HG02571 (cell line): ENCODE results near the gene EPS8L2.

Experiments
- ATAC-seq: cut with Tn5 transposase; IDR thresholded peaks from one replicate; pipeline ENCODE4 v1.9.1; 2021; ENCODE audit warnings: mild to moderate bottlenecking, moderate library complexity; ENCODE audit not compliant: unreplicated experiment

Gene EPS8L2

DNA sequence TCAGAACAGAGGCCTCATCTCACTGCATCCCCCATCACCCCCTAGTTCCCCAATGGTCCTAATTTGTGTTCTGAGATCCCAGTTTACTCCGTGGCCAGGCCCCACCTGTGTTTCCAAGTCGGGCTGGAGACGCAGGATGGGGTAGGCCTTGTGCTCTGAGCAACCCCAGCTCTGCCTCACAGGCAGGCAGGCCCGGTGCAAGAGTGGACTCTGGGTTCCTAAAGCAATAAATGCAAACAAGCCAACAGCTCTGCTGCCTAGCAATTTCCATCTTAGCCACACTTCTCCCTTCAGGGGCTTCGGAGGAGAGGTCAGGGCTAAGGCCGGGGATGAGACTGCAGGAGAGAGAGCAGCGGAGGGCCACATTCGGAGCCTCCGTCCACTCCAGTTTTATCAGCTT is 2.5 kb upstream of the EPS8L2 start:
- no peak for ATAC-seq

DNA sequence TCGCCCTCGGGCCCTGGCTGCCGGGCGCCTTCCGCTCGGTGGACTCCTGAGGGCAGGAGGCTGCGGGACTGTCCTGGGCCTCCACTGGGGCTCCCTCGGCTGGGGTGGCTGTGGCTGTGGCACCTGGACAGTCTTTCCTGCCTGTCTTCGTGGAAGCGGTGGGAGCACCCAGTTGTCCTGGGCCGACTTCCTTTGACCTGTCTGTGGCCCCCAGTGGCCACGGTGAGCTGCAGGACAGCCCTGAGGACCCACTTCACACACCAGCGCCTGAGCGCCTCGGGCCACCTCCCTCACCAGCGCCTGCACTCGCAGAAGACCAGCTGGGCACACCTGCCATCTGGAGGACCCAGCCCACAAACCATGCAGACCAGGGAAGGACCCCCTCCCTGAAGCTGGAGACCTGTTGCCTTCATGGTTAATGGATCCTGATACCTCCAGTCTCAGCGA is 1.8 kb upstream of the EPS8L2 start:
- no peak for ATAC-seq

DNA sequence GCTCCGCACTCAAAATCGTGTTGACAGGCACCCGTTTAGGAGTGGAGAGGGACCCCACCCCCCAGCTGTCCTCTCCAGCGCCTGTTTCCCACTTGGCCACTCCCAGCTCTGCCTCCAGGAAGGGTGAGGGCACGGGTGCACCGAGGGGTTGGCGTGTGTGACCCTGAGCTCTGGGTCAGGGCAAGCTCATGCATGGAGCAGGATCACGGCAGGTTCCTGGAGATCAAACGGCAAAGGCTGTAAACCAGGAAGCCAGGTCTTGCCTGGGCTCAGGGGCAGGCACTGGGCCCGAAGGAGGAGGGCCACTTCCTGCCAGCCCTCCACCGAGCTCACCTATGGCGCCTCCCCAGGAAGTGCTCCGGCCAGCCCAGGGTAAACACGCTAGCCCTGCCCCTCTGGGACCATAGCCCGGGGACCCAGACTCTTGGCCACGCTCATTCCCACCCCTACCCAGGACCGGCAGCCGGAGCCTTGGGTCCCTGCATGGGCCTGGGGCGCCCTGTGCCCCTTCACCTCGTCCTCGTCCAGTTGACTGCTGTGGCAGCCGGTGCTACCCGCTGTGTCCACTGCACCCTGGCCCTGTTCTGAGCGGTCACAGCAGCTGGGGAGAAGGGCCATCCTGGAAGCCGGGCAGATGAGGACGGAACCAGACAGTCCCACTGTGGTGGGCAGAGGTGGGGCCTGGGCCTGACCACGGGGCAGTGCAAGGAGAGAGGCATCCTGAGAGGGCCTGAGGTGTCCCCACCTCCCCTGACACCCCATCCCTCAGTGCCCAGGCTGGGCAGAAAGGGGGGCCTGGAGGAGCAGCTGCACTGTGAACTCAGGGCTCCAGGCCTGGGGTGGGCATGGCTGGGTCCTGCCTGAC is 1.0 kb upstream of the EPS8L2 start:
- no peak for ATAC-seq

DNA sequence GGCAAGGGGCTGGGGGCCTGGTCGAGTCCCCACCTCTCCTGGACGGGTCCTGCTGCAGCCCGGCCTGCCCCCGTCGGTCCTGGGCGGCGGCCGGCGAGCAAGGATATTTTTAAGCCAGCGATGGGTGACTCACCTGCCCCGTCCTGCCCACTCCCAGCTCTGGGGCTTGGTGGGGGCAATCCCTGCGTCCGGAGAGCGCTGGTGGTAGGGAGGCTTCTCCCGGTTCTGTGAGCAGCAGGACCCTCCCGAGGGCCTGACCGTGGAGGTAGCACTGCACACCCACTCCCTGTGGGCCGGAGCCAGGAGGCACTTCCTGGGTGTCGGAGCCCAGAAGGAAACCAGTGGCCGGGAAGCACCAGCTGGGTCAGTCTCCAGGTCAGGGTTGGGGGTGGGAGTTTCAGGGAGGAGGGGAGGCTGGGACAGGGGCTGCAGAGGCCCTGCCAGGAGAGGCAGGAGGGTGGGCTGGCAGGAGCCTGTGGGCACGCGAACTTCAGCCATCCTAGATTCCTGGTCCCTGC is 467 bp downstream of the EPS8L2 start:
- ATAC-seq = no peak

DNA sequence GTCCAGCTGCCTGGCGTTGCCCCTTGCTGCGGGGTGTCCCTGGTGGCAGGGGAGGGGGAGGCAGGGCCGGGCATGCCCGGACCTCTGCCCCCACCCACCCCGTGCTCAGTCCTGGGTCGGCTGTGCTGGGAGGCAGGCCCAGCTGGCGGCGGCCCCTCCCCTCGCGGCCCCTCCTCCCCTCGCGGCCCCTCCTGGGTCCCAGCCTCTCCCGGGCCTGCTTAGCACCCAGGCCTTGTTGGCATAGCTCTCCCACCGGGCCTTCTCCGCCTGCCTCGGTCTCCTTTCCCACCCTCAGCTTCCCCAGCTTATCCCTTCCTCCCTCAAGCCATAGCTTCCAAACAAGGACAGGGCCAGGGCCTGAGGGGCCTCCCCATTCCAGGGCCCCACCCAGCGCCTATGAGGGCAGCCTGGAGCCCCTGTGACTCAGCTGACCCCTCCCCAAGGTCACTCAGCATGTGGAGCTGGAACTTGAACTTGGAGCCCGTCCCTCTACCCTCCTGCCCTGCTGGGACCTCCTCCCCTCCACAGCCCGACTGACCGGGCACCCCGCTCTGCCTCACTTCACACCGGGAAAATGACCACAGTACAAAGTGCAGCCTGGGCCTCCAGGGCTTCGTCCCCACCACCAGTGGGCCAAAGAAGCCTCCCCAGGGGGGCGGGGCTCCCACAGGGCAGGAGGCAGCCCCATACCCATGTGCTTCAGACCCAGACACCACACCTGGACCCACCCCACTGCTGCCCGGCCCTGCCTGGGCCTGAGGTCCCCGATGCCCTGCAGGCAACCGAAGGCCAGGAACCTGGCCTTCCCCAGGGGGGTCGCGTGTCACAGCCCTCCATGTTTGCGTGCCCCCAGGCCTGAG is 1.2 kb downstream of the EPS8L2 start:
- no peak for ATAC-seq

DNA sequence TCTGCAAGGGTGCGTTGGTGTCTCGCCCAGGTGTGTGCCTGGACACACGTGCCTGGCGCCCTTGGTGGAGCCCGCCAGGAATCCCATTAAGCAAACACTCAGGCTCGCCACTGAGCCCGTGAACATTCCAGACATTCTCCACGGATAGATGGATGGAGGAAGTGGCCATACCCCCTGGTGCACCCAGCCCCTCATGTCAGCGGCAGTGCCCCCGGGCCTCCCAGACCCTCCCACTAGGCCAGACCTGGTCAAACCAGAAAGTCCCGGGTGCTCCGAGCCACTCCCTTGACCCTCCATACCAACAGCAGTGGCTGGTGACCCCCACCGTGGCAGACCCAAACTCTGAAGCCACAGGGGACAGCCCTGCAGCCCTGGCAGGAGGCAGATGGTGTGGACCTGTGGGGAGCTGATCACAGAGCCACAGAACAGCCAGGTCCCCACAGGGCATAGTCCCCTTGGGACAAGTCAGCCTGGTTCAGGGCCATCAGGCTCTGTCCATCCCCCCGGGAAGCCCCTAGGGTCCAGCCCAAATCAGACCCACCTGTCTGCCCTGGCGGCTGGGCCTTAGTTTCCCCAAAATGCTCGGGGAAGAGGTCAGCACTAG is 1.9 kb downstream of the EPS8L2 start:
- ATAC-seq = no peak

DNA sequence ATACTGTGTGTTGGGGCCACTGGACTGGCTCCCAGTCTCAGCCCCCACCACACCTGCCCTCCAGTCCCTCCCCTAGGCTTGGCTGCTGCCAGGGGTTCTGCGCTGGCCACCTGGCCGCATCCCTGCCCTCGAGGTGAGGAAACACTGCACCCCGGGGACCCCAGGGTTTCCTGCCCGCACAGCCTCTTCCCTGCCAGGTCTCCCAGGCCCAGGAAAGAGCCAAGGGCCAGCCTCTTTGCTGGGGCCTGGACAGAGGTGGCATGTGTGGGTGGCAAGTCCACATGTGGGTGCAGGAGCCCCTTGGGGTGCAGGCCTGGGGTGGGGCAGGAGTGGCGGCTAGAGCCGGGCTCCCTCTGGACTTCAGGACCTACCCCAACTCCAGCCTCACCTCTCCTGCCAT is 2.5 kb downstream of the EPS8L2 start:
- no peak for ATAC-seq

DNA sequence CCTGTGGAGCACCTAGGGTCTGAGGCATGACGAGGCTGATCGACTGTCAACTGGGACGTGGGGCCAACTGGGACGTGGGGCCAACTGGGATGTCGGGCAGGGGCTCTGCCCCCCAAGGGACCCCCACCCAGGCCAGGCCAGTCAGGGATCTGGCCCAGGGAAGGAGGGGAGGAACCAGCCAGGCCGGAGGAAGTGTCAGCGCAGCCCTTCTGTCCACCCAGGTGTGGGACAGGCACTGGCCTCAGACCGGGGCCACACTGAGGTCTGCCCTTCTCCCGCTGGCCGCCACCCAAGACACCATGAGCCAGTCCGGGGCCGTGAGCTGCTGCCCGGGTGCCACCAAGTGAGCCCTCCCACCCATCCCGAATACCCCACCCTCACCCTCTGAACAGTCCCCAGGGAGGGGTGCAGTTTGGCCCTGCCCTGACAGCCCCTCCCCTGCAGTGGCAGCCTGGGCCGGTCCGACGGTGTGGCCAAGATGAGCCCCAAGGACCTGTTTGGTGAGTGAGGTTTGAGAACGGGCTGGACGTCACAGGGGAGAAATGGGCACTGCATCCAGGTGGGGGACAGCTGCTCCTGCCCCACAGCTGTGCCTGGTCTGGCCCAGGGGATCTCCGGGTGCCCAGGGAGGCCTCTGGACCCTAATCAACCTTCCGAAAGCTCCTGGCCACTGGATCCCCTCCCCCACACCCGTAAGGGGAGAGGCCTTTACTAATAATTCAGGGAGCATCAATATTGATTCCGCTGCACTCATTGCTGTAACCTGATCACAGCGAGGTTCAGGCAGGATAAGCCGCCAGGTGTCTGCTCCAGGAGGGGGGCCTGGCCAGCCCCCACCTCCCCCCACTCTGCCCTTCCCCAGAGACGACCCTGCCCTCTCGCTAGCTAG is 3.3 kb downstream of the EPS8L2 start:
- ATAC-seq = no peak

DNA sequence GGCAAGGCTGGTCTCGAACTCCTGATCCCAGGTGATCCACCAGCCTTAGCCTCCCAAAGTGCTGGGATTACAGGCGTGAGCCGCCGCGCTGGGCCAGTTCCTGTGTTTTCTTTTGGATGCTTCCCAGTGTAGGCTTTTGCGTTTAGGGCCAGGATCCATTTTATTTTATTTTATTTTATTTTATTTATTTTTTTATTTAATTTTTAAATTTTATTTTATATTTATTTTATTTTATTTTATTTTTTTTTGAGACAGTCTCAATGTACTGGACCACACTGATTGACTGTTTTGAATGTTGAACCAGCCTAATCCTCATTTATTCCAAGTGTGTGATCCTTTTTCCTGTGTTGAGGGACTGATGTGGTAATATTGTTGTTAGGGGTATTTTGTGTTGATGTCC is 8.4 kb downstream of the EPS8L2 start:
- no peak for ATAC-seq

DNA sequence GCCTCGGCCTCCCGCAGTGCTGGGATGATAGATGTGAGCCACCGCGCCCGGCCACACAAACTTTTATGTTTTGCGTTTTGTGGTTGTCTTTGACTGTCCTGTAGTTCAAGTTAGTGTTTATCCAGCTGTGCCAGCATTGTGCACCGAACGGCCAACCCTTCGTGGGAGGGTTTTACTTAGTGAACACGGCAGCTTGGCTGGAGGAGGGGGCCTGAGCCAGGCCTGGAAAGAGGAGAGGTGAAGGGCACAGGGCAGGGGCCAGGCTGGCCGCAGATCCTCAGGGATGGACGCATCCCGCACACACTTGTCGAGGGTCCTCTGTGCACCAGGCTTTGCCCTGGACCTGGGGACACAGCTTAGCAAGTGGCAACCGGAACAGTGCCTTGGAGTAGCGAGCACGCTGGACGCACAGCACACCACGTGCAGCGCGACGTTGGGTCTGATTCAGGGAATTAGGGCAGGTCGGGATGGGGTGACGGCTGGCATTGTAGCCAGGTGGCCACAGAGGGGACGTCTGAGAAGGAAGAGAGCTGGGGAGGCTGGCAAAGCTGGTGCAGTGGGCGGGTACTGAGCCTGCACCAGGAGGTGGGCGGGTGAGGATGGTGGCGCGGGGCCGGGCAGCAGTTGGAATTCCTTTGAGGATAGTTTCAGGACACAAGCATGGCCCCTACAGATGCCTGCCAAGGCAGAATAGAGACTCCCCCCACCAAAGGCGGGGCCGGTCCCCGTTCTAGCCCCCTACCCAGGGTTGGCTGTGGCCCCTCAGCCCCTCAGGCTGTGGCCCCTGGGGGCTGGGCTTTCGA is 13.4 kb downstream of the EPS8L2 start:
- no peak for ATAC-seq

DNA sequence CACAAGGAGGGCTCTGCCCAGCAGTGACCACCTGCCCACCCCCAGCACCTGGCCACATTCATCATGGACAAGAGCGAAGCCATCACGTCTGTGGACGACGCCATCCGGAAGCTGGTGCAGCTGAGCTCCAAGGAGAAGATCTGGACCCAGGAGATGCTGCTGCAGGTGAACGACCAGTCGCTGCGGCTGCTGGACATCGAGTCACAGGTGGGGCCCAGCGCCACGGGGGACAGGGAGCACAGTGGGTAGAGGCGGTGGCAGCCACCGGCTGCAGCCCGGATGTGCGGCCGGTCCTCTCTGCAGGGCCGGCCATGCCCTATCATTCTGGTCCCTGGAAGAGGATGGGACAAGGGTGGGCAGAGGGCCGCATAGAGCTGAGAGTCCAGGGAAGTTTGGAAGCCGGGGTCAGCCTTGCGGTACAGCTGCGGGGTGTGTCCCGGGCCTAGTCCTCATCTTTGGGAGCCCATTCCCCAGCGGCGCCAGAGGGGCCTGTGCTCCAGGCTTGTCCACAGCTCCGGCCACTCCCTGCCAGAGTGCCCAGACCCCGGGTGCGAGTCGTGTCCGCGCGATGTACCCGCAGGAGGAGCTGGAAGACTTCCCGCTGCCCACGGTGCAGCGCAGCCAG is 14.1 kb downstream of the EPS8L2 start:
- ATAC-seq = no peak

DNA sequence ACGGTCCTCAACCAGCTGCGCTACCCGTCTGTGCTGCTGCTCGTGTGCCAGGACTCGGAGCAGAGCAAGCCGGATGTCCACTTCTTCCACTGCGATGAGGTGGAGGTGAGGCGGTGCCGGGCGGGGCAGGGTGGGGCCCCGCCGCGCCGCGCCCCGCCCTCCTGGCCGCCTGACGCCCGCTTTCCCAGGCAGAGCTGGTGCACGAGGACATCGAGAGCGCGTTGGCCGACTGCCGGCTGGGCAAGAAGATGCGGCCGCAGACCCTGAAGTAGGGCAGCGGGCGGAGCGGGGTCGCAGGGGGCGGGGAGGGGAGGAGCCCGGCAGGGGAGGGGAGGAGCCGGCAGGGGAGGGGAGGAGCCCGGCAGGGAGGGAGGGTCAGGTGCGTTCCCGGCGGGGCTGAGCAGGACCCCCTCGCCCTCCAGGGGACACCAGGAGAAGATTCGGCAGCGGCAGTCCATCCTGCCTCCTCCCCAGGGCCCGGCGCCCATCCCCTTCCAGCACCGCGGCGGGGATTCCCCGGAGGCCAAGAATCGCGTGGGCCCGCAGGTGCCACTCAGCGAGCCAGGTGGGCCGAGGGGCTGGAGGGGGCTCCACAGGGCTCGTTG is 14.7 kb downstream of the EPS8L2 start:
- ATAC-seq = no peak

DNA sequence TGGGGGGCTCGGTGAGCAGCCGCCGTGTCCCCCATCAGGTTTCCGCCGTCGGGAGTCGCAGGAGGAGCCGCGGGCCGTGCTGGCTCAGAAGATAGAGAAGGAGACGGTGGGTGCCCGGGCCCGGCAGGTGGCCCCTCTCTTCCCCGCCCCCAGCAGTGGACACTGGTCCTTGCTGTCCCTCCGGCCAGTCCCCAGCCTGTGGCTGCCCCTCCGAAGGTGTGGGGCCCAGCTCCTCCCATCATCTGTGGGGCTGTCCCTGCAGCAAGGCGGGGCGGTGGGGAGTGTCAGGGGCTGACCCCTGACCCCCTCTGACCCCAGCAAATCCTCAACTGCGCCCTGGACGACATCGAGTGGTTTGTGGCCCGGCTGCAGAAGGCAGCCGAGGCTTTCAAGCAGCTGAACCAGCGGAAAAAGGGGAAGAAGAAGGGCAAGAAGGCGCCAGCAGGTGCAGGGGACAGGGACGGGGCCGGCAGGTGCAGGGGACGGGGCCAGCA is 15.3 kb downstream of the EPS8L2 start:
- ATAC-seq = no peak

DNA sequence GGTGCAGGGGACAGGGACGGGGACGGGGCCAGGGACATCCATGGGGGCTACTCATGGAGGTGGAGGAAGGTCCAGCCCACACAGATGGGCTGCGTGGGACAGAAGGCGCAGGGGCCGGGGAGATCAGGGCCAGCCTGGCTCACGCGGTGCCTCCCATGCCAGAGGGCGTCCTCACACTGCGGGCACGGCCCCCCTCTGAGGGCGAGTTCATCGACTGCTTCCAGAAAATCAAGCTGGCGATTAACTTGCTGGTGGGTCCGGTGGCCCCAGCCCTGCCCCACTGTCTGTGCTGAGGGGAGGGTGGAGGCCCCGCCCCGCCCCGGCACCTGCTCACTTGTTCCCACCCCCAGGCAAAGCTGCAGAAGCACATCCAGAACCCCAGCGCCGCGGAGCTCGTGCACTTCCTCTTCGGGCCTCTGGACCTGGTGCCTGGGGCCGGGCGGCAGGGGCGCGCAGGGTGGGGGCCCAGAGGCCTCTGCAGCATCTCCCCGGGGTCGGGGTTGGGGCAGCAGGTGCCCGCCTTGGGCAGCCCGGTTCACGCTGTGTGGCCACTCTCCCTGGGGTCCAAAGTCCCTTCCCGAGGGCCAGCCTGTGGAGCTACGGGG is 15.8 kb downstream of the EPS8L2 start:
- ATAC-seq = no peak

DNA sequence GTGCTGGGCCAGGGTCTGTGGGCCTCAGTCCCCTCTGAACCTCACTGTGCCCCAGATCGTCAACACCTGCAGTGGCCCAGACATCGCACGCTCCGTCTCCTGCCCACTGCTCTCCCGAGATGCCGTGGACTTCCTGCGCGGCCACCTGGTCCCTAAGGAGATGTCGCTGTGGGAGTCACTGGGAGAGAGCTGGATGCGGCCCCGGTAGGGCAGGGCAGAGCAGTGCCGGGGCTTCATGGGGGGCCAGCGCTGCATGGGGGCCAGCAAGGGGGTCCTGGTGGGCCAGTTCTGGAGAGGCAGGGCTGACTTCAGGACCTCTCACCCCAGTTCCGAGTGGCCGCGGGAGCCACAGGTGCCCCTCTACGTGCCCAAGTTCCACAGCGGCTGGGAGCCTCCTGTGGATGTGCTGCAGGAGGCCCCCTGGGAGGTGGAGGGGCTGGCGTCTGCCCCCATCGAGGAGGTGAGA is 16.3 kb downstream of the EPS8L2 start:
- ATAC-seq = no peak

DNA sequence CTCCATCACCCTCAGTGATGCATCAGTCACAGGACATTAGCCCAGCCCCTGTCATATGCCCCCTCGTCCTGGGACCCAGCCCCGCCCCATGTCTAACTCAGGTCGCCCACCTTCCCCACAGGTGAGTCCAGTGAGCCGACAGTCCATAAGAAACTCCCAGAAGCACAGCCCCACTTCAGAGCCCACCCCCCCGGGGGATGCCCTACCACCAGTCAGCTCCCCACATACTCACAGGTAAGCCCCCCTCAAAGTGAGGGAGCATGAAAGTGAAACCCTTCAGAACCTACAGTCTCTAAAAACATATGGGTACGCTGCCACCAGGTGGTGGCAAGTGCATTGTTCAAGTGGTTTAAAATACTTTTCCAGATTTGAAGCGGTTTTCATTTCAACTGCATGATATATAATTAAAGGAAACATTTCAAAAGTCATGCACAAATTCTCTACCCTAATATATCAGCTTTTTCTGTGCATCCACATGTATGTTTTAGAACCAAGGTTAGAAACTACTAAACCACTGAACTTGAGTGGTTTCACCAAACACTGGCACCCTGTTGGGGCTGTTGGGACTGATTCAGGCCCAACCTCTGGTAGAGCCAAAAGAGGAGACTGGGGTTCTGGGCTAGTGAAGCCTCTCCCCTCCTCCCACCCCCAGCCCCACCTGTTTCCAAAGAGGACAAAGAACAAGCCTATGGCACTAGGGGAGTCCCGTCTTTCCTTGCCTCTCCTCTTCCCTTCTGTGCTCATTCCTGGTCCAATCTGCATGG is 17.3 kb downstream of the EPS8L2 start:
- no peak for ATAC-seq

DNA sequence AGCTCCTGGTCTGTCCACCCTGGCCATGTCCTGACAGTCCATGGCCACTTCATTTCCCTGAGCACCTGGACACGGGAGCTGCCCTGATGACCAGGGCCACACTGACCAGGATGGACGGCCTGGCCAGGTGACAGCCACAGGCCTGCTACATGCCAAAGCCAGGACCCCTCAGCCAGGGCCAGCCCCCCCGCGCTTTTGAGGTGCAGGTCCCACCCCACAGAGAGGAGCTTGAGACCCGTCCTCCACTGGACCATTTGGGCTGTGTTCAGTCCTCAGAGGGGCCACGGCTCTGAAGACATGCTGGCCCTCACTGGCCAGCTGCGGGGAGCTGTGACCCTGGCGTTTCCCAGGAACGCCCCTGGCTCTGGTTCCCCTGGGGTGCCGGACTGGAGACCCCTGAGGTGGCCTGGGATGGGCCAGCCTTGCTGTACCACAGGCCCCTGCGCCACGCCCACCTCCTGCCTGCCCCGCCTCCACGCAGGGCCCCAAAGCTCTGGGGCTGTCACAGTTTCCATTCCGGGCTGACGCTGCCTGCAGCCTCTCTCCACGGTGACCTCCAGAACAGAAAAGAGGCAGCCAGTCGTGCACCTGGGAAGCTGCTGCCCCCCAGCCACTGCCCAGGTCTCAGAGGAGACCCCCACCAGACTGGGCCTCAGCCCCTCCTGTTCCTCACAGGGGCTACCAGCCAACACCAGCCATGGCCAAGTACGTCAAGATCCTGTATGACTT is 18.2 kb downstream of the EPS8L2 start:
- no peak for ATAC-seq
